ENCODE data around the gene SNRNP40. TPM values are rescaled to one million over a fixed set of nuclear protein-coding genes. Genes with fewer than 3 reads are reported as not detected.

Gene SNRNP40
- total and polyA plus RNA-seq, 12 donors = 12.0 to 58.7 (median 38.7) TPM

- intact Hi-C loops (cut with DNase I) = no loop called here
- peaks cover 0 to 4% of the 10 kb centered on the region in 2 donors for H3K4me1 ChIP-seq (replicated peaks in 1 of 2)
- no peaks in the 10 kb centered on the region for H3K27me3 ChIP-seq
- H3K4me3 ChIP-seq = no peak overlapping the region
- no peaks in the 10 kb centered on the region for H3K36me3 ChIP-seq (replicated peaks in 1 of 2)
- no peak for DNase-seq
- H3K9me3 ChIP-seq (replicated peaks in 1 of 3) = no peaks in the 10 kb centered on the region
- WGBS, 4 donors = 73 to 93% (median 89%) methylated on average over 6 of the region's 6 CpGs
- H3K27ac ChIP-seq = no peak overlapping the region
- TF ChIP-seq CTCF (IDR thresholded peaks at IDR 0.05) = no peak
- TF ChIP-seq POLR2A (IDR thresholded peaks at IDR 0.05) = no peak
Measured at GRCh38 chr1:31221072-31221471, 75.5 kb downstream of the SNRNP40 start.

DNA sequence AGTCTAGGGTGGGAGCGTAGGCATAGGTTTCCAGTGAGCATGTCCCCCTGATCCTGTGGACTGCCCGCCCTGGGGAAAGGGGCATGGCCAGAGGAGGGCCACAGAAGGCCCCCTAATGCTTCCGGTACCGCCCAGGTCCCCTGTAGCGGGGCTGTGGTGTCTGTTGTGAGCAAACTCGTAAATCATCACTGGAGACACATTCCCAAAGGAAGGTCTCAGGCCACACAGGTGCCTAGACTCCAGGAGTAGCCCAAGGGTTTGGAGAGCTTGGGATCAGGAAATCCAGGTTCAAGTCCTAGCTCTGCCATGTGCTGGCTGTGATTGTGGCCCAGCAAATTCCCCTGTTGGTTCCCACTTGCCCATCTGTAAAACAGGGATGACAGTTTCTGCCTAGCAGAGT lies 77.1 kb downstream of the SNRNP40 start:
- H3K9me3 ChIP-seq (replicated peaks in 1 of 3) = no peaks in the 10 kb centered on the region
- no peaks in the 10 kb centered on the region for H3K36me3 ChIP-seq (replicated peaks in 1 of 2)
- TF ChIP-seq CTCF (IDR thresholded peaks at IDR 0.05) (no peak), POLR2A (IDR thresholded peaks at IDR 0.05) (no peak)
- H3K27ac ChIP-seq = no peak overlapping the region
- 93 to 100% (median 97%) methylated on average over 1 to 6 of the region's 6 CpGs for WGBS, 4 donors
- DNase-seq = no peak
- intact Hi-C loops (cut with DNase I) = no loop called here
- H3K27me3 ChIP-seq = no peaks in the 10 kb centered on the region
- H3K4me1 ChIP-seq (replicated peaks in 1 of 2) = peaks cover 0 to 13% of the 10 kb centered on the region in 2 donors
- H3K4me3 ChIP-seq = no peak overlapping the region

DNA sequence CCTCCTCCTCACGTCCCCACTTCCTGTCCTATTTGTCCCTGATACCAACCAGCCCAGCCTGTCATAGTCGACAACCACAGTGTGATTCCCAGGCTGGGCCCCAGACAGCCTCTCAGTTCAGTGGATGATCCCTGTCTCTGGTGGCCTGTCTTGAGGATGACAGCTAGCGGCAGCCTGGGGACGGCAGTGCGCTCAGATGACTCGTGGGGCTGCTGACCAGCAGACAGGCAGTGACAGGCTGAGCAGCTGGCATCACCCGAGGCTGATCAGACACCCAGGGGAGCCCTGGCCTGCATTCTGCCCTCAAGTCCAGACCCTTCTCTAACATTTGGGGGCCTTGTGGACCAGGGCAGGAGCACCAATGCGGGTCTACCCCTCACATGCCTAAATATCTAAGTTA lies 77.9 kb downstream of the SNRNP40 start:
- Histone ChIP-seq H3K36me3 (replicated peaks in 1 of 2) (no peaks in the 10 kb centered on the region), H3K27me3 (no peaks in the 10 kb centered on the region), H3K4me3 (no peak overlapping the region), H3K9me3 (replicated peaks in 1 of 3) (no peaks in the 10 kb centered on the region), H3K4me1 (replicated peaks in 1 of 2) (peaks cover 0 to 13% of the 10 kb centered on the region in 2 donors), H3K27ac (peak overlapping the region in 1 of 5 donors; percentile 19)
- intact Hi-C loops (cut with DNase I) = no loop called here
- WGBS, 4 donors = 69 to 75% (median 72%) methylated on average over 3 to 8 of the region's 8 CpGs
- DNase-seq = peak in 1 of 7 donors; percentile 83
- TF ChIP-seq CTCF (IDR thresholded peaks at IDR 0.05) = no peak
- TF ChIP-seq POLR2A (IDR thresholded peaks at IDR 0.05) = no peak

GRCh38 chr1:31216016-31216415 lies 80.6 kb downstream of the SNRNP40 start:
- 21 to 27% (median 24%) methylated on average over 9 to 10 of the region's 10 CpGs for WGBS, 4 donors
- H3K4me3 ChIP-seq = no peak overlapping the region
- H3K36me3 ChIP-seq (replicated peaks in 1 of 2) = no peaks in the 10 kb centered on the region
- intact Hi-C loops (cut with DNase I) = no loop called here
- no peaks in the 10 kb centered on the region for H3K9me3 ChIP-seq (replicated peaks in 1 of 3)
- H3K27ac ChIP-seq = peak overlapping the region in 1 of 5 donors; percentile 63
- DNase-seq = peak; percentile 62 to 92 (median 79)
- H3K27me3 ChIP-seq = no peaks in the 10 kb centered on the region
- TF ChIP-seq CTCF (IDR thresholded peaks at IDR 0.05) (no peak), POLR2A (IDR thresholded peaks at IDR 0.05) (no peak)
- peaks cover 0 to 13% of the 10 kb centered on the region in 2 donors for H3K4me1 ChIP-seq (replicated peaks in 1 of 2)
